SU-DHL-6 (cell line): ENCODE data around the gene KCNC1.
A peak's percentile ranks its signal among the peaks of the same experiment; 100 is the strongest.

ENCODE experiments used
- H2AFZ ChIP-seq: fragments of 200-600 bp; sonication (generic); 2 replicates; pipeline ENCODE4 v1.6.1; 2014; ENCODE audit warnings: low read depth, mild to moderate bottlenecking, moderate library complexity, mixed read lengths, antibody characterized with exemption, low read length; ENCODE audit not compliant: severe bottlenecking
- H3F3A ChIP-seq: fragments of 200-600 bp; shearing (Covaris generic); 2 replicates; pipeline ENCODE4 v1.6.0; 2016; ENCODE audit warnings: antibody characterized with exemption, mild to moderate bottlenecking; ENCODE audit not compliant: insufficient read depth
- H3K27ac ChIP-seq: fragments of 200-600 bp; sonication (generic); 2 replicates; pipeline ENCODE4 v1.5.1; 2016; ENCODE audit warnings: low read depth, mild to moderate bottlenecking, low read length, moderate library complexity, mixed read lengths
- H3K27me3 ChIP-seq: fragments of 200-600 bp; sonication (generic), shearing (Covaris generic); 2 replicates; pipeline ENCODE4 v1.6.0; 2014; ENCODE audit warnings: mild to moderate bottlenecking, low read length
- H3K36me3 ChIP-seq: fragments of 200-600 bp; sonication (generic); 2 replicates; pipeline ENCODE4 v1.6.1; 2014; ENCODE audit warnings: mild to moderate bottlenecking, low read length, mixed read lengths
- H3K4me2 ChIP-seq: fragments of 300-600, 200-600 bp; shearing (Covaris generic), sonication (generic); 2 replicates; pipeline ENCODE4 v1.6.0; 2014; ENCODE audit warnings: low read length, low read depth, mild to moderate bottlenecking; ENCODE audit not compliant: poor library complexity, severe bottlenecking
- H3K4me3 ChIP-seq: fragments of 200-600 bp; sonication (generic); 2 replicates; pipeline ENCODE4 v1.5.1; 2014; ENCODE audit warnings: antibody characterized with exemption, low read length, mild to moderate bottlenecking, mixed read lengths; ENCODE audit not compliant: insufficient read depth, poor library complexity, severe bottlenecking
- H3K79me2 ChIP-seq: fragments of 200-600 bp; sonication (generic); 2 replicates; pipeline ENCODE4 v1.6.1; 2014; ENCODE audit warnings: mild to moderate bottlenecking, low read length, moderate library complexity; ENCODE audit not compliant: insufficient read depth
- H3K9ac ChIP-seq: fragments of 200-600 bp; sonication (generic); 2 replicates; pipeline ENCODE4 v1.7.0; 2014; ENCODE audit warnings: mild to moderate bottlenecking, low read length
- H3K9me2 ChIP-seq: fragments of 200-600 bp; sonication (generic); replicated peaks from 2 replicates; pipeline ENCODE4 v1.6.1; 2014; ENCODE audit warnings: low read length; ENCODE audit not compliant: insufficient read depth
- H3K9me3 ChIP-seq: fragments of 200-600 bp; sonication (generic); 2 replicates; pipeline ENCODE4 v1.6.1; 2014; ENCODE audit warnings: low read length, mixed read lengths; ENCODE audit not compliant: insufficient read depth
- H4K20me1 ChIP-seq: fragments of 200-600 bp; sonication (generic); 2 replicates; pipeline ENCODE4 v1.6.1; 2014; ENCODE audit warnings: low read depth, mild to moderate bottlenecking, antibody characterized with exemption, low read length, moderate library complexity, mixed read lengths
- CTCF ChIP-seq: fragments of 200-600 bp; sonication (generic); IDR thresholded peaks from one replicate; pipeline ENCODE4 v1.5.1; 2017; ENCODE audit warnings: antibody characterized with exemption, mild to moderate bottlenecking, low read length, moderate library complexity; ENCODE audit not compliant: insufficient read depth, poor library complexity, severe bottlenecking
- EZH2phosphoT487 ChIP-seq: fragments of 200-600 bp; sonication (generic), shearing (Covaris generic); conservative IDR thresholded peaks from 2 replicates; pipeline ENCODE4 v1.6.1; 2018; ENCODE audit warnings: mild to moderate bottlenecking, antibody characterized with exemption, low read length, moderate library complexity, mixed read lengths

Gene KCNC1

GRCh38 chr11:17765356-17766072 lies 30.9 kb downstream of the KCNC1 start:
- Histone ChIP-seq H2AFZ (no peak overlapping the region), H3K27ac (no peak overlapping the region)
- no peak for TF ChIP-seq EZH2phosphoT487
- no peak for TF ChIP-seq CTCF

GRCh38 chr11:17766073-17766359 lies 31.4 kb downstream of the KCNC1 start:
- H3F3A ChIP-seq, result no peaks in the 10 kb centered on the region
- H3K36me3 ChIP-seq, result no peaks in the 10 kb centered on the region
- no peak overlapping the region for H3K4me3 ChIP-seq
- H3K9me3 ChIP-seq, result no peaks in the 10 kb centered on the region
- no peak overlapping the region for H3K4me2 ChIP-seq
- H2AFZ ChIP-seq, result no peak overlapping the region
- H3K9ac ChIP-seq, result no peak overlapping the region
- TF ChIP-seq CTCF (no peak), EZH2phosphoT487 (no peak)
- H3K27me3 ChIP-seq, result no peaks in the 10 kb centered on the region
- no peaks in the 10 kb centered on the region for H4K20me1 ChIP-seq
- H3K27ac ChIP-seq, result no peak overlapping the region
- no peaks in the 10 kb centered on the region for H3K9me2 ChIP-seq
- no peaks in the 10 kb centered on the region for H3K79me2 ChIP-seq

More at GRCh38 chr11:17765356-17766072, 30.9 kb downstream of the KCNC1 start:
- no peaks in the 10 kb centered on the region for H4K20me1 ChIP-seq
- no peaks in the 10 kb centered on the region for H3F3A ChIP-seq
- no peaks in the 10 kb centered on the region for H3K27me3 ChIP-seq
- H3K9me3 ChIP-seq, result no peaks in the 10 kb centered on the region
- H3K79me2 ChIP-seq, result no peaks in the 10 kb centered on the region
- no peaks in the 10 kb centered on the region for H3K36me3 ChIP-seq
- H3K9ac ChIP-seq, result no peak overlapping the region
- H3K4me3 ChIP-seq, result no peak overlapping the region
- no peaks in the 10 kb centered on the region for H3K9me2 ChIP-seq
- H3K4me2 ChIP-seq, result no peak overlapping the region

- H3K4me3 ChIP-seq, result no peak overlapping the region
- H3K36me3 ChIP-seq, result no peaks in the 10 kb centered on the region
- H3F3A ChIP-seq, result no peaks in the 10 kb centered on the region
- H4K20me1 ChIP-seq, result no peaks in the 10 kb centered on the region
- no peak overlapping the region for H3K27ac ChIP-seq
- no peaks in the 10 kb centered on the region for H3K27me3 ChIP-seq
- H3K9me2 ChIP-seq, result no peaks in the 10 kb centered on the region
- no peak overlapping the region for H2AFZ ChIP-seq
- H3K79me2 ChIP-seq, result no peaks in the 10 kb centered on the region
- TF ChIP-seq CTCF, result peak; percentile 26
- TF ChIP-seq EZH2phosphoT487, result no peak
- H3K9me3 ChIP-seq, result no peaks in the 10 kb centered on the region
- no peak overlapping the region for H3K9ac ChIP-seq
- H3K4me2 ChIP-seq, result no peak overlapping the region
Observed at GRCh38 chr11:17766590-17766989, 32.0 kb downstream of the KCNC1 start.
